RWPE2 (cell line): Measurements from ENCODE around the gene ENDOU.
A peak's percentile ranks its signal among the peaks of the same experiment; 100 is the strongest.

Source experiments
- ATAC-seq: fragments of 200-7000 bp; cut with Tn5 transposase; 3 replicates; pipeline ENCODE4 v1.9.1; 2021; ENCODE audit warnings: low read depth
- DNase-seq: peaks from one replicate; pipeline ENCODE4 v3.0.0-alpha.2; 2020; ENCODE audit warnings: low spot score
- H3K27ac ChIP-seq: fragments of 450-650 bp; 2 replicates; pipeline ENCODE4 v1.5.1; 2017; ENCODE audit warnings: mild to moderate bottlenecking; ENCODE audit not compliant: poor library complexity, severe bottlenecking
- H3K27me3 ChIP-seq: fragments of 250-450 bp; sonication (Bioruptor Pico); 2 replicates; pipeline ENCODE4 v1.5.1; 2021; ENCODE audit warnings: mild to moderate bottlenecking, moderate library complexity; ENCODE audit not compliant: insufficient read depth, poor library complexity, severe bottlenecking
- H3K36me3 ChIP-seq: fragments of 250-450 bp; sonication (Bioruptor Pico); 2 replicates; pipeline ENCODE4 v1.5.1; 2020; ENCODE audit warnings: low read depth, mild to moderate bottlenecking, moderate library complexity
- H3K4me1 ChIP-seq: fragments of 250-450 bp; sonication (Bioruptor Pico); 2 replicates; pipeline ENCODE4 v1.5.1; 2021; ENCODE audit warnings: mild to moderate bottlenecking, moderate library complexity; ENCODE audit not compliant: insufficient read depth, poor library complexity, severe bottlenecking
- H3K4me3 ChIP-seq: fragments of 250-450 bp; sonication (Bioruptor Pico); 2 replicates; pipeline ENCODE4 v1.5.1; 2021; ENCODE audit warnings: mild to moderate bottlenecking, moderate library complexity; ENCODE audit not compliant: severe bottlenecking
- H3K9me3 ChIP-seq: fragments of 250-450 bp; sonication (Bioruptor Pico); 2 replicates; pipeline ENCODE4 v1.5.1; 2021; ENCODE audit warnings: mild to moderate bottlenecking, moderate library complexity; ENCODE audit not compliant: severe bottlenecking
- TF ChIP-seq, protein P1 (sequence below): fragments of 450-650 bp; IDR thresholded peaks from one replicate; pipeline ENCODE4 v1.5.1; 2017; ENCODE audit warnings: mild to moderate bottlenecking, moderate library complexity; ENCODE audit not compliant: poor library complexity, severe bottlenecking

The ENDOU gene

DNA sequence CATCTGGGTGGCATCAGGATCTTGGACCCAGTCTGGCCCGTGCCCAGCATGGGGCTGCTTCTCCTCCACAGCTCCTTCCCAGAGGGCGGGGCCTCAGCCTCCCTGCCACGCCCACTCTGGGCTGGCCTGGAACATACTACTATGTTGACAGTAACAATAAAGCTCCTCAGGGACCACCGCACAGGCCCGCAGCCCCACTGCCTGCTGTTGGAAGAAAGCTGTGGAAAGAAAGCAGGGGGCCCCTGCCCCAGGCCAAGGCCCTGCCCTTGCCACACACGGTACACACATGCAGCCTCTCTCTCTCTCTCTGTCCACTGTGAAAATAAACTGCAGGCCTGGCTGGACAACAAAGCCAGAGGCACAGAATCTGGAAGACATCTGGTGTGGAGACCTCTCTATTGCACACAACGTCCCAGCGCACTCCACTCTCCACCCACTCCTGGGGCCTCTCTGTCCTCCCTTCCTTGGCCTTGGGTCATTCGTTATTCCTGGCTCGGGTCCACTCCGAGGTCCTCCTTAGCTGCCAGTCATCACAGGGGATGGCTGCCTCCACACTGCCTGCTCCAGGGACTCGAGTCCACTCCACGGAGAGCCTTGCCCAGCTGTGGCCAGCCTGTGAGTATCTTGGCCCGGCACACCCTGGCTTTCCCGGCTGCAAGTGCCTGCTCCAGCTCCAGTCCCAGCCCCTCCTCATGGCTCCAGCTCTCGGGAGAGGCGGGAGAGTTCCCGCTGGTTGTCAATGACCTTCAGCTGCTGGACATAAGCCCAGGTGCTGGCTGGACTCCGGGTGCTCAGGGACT, 11.8 kb upstream of the ENDOU start:
- Histone ChIP-seq H3K27me3 (no peaks in the 10 kb centered on the region), H3K4me1 (peaks cover 3% of the 10 kb centered on the region), H3K4me3 (no peak overlapping the region), H3K36me3 (no peaks in the 10 kb centered on the region), H3K9me3 (no peaks in the 10 kb centered on the region), H3K27ac (no peak overlapping the region)
- DNase-seq (peak; percentile 56), ATAC-seq (no peak)
- TF ChIP-seq, protein P1, sequence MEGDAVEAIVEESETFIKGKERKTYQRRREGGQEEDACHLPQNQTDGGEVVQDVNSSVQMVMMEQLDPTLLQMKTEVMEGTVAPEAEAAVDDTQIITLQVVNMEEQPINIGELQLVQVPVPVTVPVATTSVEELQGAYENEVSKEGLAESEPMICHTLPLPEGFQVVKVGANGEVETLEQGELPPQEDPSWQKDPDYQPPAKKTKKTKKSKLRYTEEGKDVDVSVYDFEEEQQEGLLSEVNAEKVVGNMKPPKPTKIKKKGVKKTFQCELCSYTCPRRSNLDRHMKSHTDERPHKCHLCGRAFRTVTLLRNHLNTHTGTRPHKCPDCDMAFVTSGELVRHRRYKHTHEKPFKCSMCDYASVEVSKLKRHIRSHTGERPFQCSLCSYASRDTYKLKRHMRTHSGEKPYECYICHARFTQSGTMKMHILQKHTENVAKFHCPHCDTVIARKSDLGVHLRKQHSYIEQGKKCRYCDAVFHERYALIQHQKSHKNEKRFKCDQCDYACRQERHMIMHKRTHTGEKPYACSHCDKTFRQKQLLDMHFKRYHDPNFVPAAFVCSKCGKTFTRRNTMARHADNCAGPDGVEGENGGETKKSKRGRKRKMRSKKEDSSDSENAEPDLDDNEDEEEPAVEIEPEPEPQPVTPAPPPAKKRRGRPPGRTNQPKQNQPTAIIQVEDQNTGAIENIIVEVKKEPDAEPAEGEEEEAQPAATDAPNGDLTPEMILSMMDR: no peak

DNA sequence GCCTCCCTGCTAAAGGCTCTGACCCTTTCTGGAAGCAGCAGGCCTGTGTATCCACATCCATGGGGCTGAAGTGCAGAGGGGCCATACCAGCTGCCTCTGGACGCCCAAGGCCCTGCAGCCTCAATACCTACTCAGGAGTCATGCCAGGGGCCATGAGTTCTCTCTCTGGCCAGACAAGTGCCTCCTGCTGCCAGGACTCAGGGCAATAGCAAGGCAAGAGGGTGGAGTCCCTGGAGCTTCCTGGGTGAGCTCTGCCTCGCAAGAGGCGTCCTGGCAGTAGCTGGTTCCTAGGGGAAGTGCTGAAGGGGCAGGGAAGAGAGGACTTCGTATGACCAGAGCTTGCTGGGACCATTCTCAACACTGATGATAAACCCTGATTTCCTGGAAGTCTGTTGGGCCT, 10.9 kb upstream of the ENDOU start:
- no peak overlapping the region for H3K27ac ChIP-seq
- H3K4me3 ChIP-seq: no peak overlapping the region
- TF ChIP-seq, protein P1: no peak
- H3K9me3 ChIP-seq: no peaks in the 10 kb centered on the region
- H3K4me1 ChIP-seq: peaks cover under 1% of the 10 kb centered on the region
- DNase-seq (no peak), ATAC-seq (no peak)
- no peaks in the 10 kb centered on the region for H3K36me3 ChIP-seq
- H3K27me3 ChIP-seq: no peaks in the 10 kb centered on the region

DNA sequence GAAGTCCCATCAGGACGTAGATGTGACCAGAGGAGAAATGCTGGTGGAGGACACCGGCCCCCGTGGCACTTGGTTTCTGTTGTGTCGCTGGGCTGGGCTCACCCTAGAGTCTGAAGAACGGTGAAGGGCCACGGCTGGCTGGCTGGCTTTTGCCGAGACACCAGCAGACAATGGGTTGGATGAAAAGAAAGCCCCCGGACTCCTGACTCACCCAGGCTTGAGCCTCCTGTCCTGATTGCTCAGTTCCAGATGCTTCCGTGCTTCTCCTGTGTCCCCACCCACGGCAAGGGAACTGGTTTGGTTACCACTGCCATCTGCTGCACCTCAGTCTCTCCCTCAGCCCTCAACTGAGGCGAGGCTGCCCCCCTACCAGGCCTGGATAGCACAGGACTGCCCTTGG, 10.4 kb upstream of the ENDOU start:
- Histone ChIP-seq H3K27me3 (no peaks in the 10 kb centered on the region), H3K4me3 (no peak overlapping the region), H3K27ac (no peak overlapping the region), H3K36me3 (no peaks in the 10 kb centered on the region), H3K4me1 (no peaks in the 10 kb centered on the region), H3K9me3 (no peaks in the 10 kb centered on the region)
- peak; percentile 51 for DNase-seq
- ATAC-seq: peak; percentile 21; the same call in 2 of the 3 replicates
- TF ChIP-seq, protein P1: no peak

DNA sequence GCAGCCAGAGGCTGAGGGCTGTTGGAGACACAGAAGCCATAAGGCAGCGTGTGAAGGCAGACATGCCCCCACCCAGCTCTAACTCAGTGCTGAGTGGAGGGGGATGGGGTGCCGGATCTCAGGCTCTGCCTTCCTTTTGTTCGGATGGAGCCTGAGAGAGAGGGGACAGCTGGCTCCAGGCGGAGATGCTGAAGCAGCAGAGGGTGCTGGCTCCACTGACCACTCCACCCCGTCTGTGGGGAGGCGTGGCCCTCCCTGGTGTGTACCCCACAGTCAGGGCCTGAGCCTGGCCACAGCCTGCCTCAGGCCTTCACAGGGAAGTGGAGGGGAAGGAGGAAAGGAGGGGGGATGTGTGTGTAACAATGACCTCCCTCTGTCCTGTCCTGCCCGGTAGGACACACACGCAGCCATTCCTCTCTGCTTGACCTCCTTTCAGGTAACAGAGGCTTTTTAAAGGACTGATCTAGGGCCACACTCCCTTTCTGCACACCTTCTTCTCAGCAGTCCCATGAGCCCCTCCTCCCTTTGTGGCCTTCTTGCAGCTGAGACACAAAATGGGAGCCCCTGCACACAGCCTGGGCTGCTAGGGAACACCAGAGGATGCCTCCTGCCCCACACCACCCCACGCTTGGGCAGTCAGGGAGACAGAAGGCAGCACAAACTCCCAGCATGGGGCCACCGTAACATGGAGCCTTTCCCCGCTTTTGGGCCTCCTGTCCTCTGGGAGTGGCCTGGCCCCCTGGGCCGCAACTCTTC, 9.6 kb upstream of the ENDOU start:
- no peaks in the 10 kb centered on the region for H3K27me3 ChIP-seq
- no peaks in the 10 kb centered on the region for H3K9me3 ChIP-seq
- TF ChIP-seq, protein P1: no peak
- DNase-seq: peak; percentile 48
- H3K36me3 ChIP-seq: no peaks in the 10 kb centered on the region
- no peaks in the 10 kb centered on the region for H3K4me1 ChIP-seq
- H3K4me3 ChIP-seq: no peak overlapping the region
- H3K27ac ChIP-seq: no peak overlapping the region
- ATAC-seq: no peak
